ENCODE measurements around the gene ANKMY1. TPM values are rescaled to one million over a fixed set of nuclear protein-coding genes. Genes with fewer than 3 reads are reported as not detected.
A peak's percentile ranks its signal among the peaks of the same experiment; 100 is the strongest.

ANKMY1 gene
- total and polyA plus RNA-seq, 8 donors, result 6.9 to 20.1 (median 10.7) TPM

- WGBS, 2 donors, result 40 to 51% methylated on average over 9 of the region's 9 CpGs
- no peak for FAIRE-seq
- peak overlapping the region in 3 of 4 donors; percentile 38 to 58 (median 48) for H3K27ac ChIP-seq
- intact Hi-C loops (cut with DNase I), result no loop called here
- no peaks in the 10 kb centered on the region for H3K27me3 ChIP-seq
- no peak for TF ChIP-seq CTCF (IDR thresholded peaks at IDR 0.05)
- peak overlapping the region; percentile 67 to 91 (median 82) for H3K4me3 ChIP-seq
- DNase-seq, result peak in 1 of 6 donors; percentile 30
- H3K4me1 ChIP-seq, result peaks cover 15 to 35% (median 31%) of the 10 kb centered on the region in 3 donors
- peaks cover 0 to 3% (median 2%) of the 10 kb centered on the region in 3 donors for H3K36me3 ChIP-seq
- no peak for ATAC-seq
- no peaks in the 10 kb centered on the region for H3K9me3 ChIP-seq
Measured at GRCh38 chr2:240569523-240569997, 11.8 kb upstream of the ANKMY1 start.

DNA sequence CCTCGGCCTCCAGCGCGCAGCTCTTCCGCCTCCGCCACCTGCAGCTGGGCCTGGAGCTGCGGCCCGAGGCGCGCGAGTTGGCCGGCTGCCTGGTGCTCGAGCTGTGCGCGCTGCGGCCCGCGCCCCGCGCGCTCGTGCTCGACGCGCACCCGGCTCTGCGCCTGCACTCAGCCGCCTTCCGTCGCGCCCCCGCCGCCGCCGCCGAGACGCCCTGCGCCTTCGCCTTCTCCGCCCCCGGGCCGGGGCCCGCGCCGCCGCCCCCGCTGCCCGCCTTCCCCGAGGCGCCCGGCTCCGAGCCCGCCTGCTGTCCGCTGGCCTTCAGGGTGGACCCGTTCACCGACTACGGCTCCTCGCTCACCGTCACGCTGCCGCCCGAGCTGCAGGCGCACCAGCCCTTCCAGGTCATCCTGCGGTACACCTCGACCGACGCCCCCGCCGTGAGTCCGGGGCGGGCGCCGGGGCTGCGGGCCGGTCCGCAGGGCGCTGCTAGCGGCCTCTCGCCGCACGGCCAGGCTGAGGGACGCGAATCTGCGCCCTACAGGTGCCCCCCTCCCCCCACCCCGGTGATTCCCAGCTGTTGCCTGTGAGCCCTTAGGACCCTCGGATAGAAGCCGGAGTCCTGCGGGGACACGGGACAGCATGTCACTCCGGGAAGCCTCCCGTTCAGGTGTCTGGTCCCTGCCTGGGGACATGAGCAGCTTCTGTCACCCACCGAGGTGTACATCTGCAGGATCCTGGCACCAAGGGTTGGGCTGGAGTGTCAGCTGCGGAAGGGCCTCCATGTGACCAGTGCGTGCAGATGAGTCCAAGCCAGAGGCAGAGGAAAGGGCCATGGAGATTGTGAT lies 11.1 kb upstream of the ANKMY1 start:
- 1% methylated on average over 71 to 93 of the region's 93 CpGs for WGBS, 2 donors
- no peak for TF ChIP-seq CTCF (IDR thresholded peaks at IDR 0.05)
- DNase-seq, result peak; percentile 68 to 89 (median 81)
- no peak for FAIRE-seq
- intact Hi-C loops (cut with DNase I), result no loop called here
- H3K4me3 ChIP-seq, result peak overlapping the region; percentile 67 to 91 (median 82)
- H3K36me3 ChIP-seq, result no peaks in the 10 kb centered on the region
- no peaks in the 10 kb centered on the region for H3K9me3 ChIP-seq
- H3K27ac ChIP-seq, result peak overlapping the region; percentile 48 to 65 (median 58)
- peaks cover 15 to 35% (median 31%) of the 10 kb centered on the region in 3 donors for H3K4me1 ChIP-seq
- peak; percentile 5 to 59 (median 36) for ATAC-seq
- H3K27me3 ChIP-seq, result no peaks in the 10 kb centered on the region

GRCh38 chr2:240567872-240568677 lies 10.3 kb upstream of the ANKMY1 start, which contains the start of gene RNPEPL1:
TSS of gene RNPEPL1 (plus strand) at chr2:240568484. CDS start at chr2:240568587, 103 bp downstream.
- intact Hi-C loops (cut with DNase I), result no loop called here
- peak; percentile 9 to 39 (median 22) for ATAC-seq
- no peaks in the 10 kb centered on the region for H3K9me3 ChIP-seq
- WGBS, 2 donors, result 1 to 3% methylated on average over 64 to 106 of the region's 106 CpGs
- peaks cover 15 to 36% (median 31%) of the 10 kb centered on the region in 3 donors for H3K4me1 ChIP-seq
- peak in 4 of 6 donors; percentile 40 to 84 (median 76) for DNase-seq
- H3K27me3 ChIP-seq, result no peaks in the 10 kb centered on the region
- peak within 1 kb of the TSS; percentile 67 to 91 (median 82) for H3K4me3 ChIP-seq
- TF ChIP-seq CTCF (IDR thresholded peaks at IDR 0.05), result no peak
- H3K27ac ChIP-seq, result peak within 1 kb of the TSS; percentile 85 to 95 (median 88)
- no peak for FAIRE-seq
- no peaks in the 10 kb centered on the region for H3K36me3 ChIP-seq

- no peaks in the 10 kb centered on the region for H3K36me3 ChIP-seq
- FAIRE-seq (no peak), DNase-seq (peak; percentile 13 to 73 (median 52)), ATAC-seq (peak; percentile 0 to 1 (median 1))
- H3K9me3 ChIP-seq, result no peaks in the 10 kb centered on the region
- 24 to 28% methylated on average over 23 to 26 of the region's 26 CpGs for WGBS, 2 donors
- peaks cover 15 to 38% (median 31%) of the 10 kb centered on the region in 3 donors for H3K4me1 ChIP-seq
- no peaks in the 10 kb centered on the region for H3K27me3 ChIP-seq
- intact Hi-C loops (cut with DNase I), result no loop called here
- peak overlapping the region; percentile 56 to 91 (median 68) for H3K4me3 ChIP-seq
- TF ChIP-seq CTCF (IDR thresholded peaks at IDR 0.05), result no peak
- peak overlapping the region; percentile 85 to 95 (median 88) for H3K27ac ChIP-seq
Measured at GRCh38 chr2:240567137-240567871, 9.5 kb upstream of the ANKMY1 start.

Data from pancreas (tissue), 10 donors.